LNCaP clone FGC (cell line): Measurements from ENCODE around the gene SLC35G4.
"Not testable (repeated sequence)": the region's sequence is repeated elsewhere in the genome, so short reads cannot be mapped to it uniquely, and the experiment has no call there.

Experiments
- DNase-seq: peaks from one replicate; pipeline ENCODE4 v3.0.0-alpha.2; 2011; ENCODE audit warnings: low read depth
- H3K4me3 ChIP-seq: 2 replicates; pipeline ENCODE4 v1.5.1; 2011; ENCODE audit warnings: mild to moderate bottlenecking, low read depth, low read length, control low read depth
- TF ChIP-seq, protein P1 (sequence below): IDR thresholded peaks from 2 replicates; pipeline ENCODE4 v1.5.1; 2012; ENCODE audit warnings: mild to moderate bottlenecking; ENCODE audit not compliant: control insufficient read depth, insufficient read depth; ENCODE audit errors: extremely low read depth

The SLC35G4 gene

DNA sequence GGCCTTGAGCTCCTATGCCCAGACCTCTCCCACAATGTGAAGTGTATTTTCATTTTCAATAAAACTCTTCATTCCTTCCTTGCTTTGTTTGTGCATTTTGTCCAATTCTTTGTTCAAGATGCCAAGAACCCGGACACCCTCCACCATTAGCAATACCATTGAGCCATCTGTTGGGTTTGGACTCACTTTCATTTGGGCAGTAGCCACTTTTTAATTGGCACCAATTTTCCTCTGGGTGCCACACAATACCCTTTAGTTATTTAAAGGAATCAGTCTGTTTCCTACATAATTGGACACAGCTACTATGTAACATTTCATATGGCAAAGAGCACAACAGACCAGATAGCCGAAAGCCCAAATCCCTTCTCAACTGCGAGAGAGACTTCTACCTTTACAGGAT is 22.5 kb upstream of the SLC35G4 start:
- TF ChIP-seq, protein P1, sequence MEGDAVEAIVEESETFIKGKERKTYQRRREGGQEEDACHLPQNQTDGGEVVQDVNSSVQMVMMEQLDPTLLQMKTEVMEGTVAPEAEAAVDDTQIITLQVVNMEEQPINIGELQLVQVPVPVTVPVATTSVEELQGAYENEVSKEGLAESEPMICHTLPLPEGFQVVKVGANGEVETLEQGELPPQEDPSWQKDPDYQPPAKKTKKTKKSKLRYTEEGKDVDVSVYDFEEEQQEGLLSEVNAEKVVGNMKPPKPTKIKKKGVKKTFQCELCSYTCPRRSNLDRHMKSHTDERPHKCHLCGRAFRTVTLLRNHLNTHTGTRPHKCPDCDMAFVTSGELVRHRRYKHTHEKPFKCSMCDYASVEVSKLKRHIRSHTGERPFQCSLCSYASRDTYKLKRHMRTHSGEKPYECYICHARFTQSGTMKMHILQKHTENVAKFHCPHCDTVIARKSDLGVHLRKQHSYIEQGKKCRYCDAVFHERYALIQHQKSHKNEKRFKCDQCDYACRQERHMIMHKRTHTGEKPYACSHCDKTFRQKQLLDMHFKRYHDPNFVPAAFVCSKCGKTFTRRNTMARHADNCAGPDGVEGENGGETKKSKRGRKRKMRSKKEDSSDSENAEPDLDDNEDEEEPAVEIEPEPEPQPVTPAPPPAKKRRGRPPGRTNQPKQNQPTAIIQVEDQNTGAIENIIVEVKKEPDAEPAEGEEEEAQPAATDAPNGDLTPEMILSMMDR, result no peak
- H3K4me3 ChIP-seq, result no peak overlapping the region
- DNase-seq, result no peak

DNA sequence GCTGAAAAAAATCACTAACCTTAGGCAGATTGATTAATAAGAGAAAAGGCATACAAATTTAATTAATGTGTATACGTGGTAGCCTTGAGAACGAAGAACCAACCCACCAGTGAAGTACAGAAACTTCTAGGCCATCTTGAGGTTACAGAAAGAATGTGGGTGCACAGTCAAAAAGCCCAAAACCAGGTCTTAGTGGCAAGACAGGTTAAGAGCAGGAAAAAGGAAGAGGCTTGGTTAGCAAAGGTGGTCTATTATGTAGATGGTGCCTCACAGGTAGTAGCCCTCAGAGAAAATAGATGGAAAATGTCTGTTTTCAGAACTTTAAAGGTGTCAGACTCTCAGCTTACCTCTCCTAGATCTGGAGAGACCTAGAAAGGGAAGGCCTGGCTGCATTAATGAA is 22.0 kb upstream of the SLC35G4 start:
- no peak for DNase-seq
- TF ChIP-seq, protein P1, result no peak
- H3K4me3 ChIP-seq, result no peak overlapping the region

DNA sequence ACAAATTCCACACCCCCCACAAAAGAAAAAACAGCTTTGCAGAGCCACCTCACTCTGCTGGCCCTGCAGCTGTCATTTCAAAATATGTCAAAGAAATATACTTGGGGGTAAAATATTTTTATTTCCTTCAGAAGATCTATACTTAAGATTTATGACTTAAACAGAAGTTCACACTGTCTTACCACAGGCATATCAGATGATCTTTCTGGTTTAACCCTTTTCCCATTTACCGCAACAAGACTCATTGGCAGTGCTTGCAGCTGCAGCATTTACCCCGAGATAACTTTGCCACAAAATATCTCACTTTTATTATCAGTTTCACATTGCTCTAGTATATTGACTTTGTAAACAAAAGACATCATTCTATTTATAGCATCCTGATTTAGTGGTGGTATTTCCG is 21.6 kb upstream of the SLC35G4 start:
- H3K4me3 ChIP-seq, result no peak overlapping the region
- peak; percentile 3 for DNase-seq
- TF ChIP-seq, protein P1, result no peak

DNA sequence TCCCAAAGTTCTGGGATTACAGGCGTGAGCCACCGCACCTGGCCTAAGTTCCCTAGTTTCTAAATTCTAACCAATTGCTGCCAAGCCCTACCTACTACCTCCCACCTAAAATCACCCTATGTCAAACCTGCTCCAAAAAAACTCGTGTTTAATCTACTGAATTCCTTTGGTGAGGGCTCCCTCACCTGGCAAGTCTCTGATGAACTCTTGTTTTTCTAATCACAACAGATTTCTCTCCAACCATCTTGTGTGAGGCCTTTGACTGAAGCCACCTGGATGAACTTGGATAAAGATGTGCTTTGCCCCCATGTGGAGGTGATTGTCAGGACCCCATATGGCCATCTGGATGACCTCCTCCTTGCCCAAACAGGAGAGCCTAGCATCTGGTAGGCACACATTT is 17.4 kb upstream of the SLC35G4 start:
- TF ChIP-seq, protein P1, result peak; percentile 21; the same call in 1 of the 2 replicates
- DNase-seq, result no peak
- no peak overlapping the region for H3K4me3 ChIP-seq

DNA sequence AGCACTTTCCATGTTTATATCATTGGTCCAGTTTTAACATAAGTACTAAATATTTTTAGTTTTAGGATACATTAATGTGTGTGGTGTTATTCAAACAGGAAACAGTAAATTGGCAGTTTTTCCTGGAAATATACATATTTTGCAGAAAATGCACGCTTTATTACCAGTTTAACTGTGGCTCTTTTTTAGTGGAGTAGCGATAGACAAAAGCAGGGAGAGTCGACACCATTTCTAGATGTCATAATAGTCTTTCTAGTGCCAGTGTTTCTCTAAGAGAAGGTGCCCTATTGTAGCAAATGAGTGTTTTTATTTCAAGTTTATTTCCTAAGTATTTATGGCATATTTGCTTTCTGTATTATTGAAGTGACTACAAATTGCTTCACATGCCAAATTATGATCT is 9.1 kb upstream of the SLC35G4 start:
- TF ChIP-seq, protein P1, result no peak

DNA sequence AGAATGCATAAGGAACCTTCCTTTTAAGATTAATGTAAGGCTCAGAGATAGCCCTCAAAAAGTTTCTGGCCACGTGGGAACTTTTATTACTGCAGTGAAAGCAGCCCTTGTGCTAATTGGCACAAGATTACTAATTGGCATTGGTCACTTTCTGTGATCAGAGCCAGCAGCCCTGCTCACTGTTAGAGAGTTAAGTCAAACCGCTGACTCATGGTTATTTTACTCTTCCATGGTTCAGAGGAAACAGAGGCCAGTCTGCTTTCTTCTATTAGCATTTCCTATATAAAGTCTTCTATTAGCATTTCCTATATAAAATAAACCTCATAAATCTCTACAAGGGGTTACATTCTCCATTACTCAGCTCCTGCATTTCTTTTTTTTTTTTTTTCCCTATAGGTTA is 1.5 kb upstream of the SLC35G4 start:
- no peak overlapping the region for H3K4me3 ChIP-seq
- no peak for DNase-seq
- TF ChIP-seq, protein P1, result no peak

More for the DNA sequence above, 9.1 kb upstream of the SLC35G4 start:
- H3K4me3 ChIP-seq, result no peak overlapping the region
- DNase-seq, result no peak

DNA sequence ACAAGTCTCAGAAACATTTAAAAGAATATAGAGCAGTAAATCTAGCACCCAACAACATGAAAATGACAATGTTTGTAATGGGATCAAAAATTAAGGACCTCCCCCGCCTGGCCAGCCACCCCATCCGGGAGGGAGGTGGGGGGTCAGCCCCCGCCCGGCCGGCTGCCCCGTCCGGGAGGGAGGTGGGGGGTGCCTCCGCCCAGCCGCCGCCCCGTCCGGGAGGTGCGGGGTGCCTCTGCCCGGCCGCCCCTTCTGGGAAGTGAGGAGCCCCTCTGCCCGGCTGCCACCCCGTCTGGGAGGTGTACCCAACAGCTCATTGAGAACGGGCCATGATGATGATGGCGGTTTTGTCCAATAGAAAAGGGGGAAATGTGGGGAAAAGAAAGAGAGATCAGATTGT is 778 bp upstream of the SLC35G4 start:
- H3K4me3 ChIP-seq, DNase-seq: not testable (repeated sequence)

DNA sequence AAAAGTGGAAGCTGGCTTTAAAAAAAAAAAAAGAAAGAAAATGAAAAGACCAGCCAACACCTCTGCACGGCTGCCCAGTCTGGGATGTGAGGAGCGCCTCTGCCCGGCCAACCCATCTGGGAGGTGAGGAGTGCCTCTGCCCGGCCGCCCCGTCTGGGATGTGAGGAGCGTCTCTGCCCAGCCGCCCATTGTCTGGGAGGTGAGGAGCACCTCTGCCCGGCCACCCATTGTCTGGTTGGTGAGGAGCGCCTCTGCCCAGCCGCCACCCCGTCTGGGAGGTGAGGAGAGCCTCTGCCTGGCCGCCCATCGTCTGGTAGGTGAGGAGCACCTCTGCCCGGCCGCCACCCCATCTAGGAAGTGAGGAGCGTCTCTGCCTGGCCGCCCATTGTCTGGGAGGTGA is 3.7 kb downstream of the SLC35G4 start:
- not testable (repeated sequence) for H3K4me3 ChIP-seq, DNase-seq

DNA sequence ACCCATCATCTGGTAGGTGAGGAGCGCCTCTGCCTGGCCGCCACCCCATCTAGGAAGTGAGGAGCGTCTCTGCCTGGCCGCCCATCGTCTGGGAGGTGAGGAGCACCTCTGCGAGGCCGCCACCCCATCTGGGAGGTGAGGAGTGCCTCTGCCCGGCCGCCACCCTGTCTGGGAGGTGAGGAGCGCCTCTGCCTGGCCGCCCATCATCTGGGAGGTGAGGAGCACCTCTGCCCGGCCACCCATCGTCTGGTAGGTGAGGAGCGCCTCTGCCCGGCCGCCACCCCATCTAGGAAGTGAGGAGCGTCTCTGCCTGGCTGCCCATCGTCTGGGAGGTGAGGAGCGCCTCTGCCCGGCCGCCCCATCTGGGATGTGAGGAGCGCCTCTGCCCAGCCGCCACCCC is 4.2 kb downstream of the SLC35G4 start:
- not testable (repeated sequence) for DNase-seq, H3K4me3 ChIP-seq

DNA sequence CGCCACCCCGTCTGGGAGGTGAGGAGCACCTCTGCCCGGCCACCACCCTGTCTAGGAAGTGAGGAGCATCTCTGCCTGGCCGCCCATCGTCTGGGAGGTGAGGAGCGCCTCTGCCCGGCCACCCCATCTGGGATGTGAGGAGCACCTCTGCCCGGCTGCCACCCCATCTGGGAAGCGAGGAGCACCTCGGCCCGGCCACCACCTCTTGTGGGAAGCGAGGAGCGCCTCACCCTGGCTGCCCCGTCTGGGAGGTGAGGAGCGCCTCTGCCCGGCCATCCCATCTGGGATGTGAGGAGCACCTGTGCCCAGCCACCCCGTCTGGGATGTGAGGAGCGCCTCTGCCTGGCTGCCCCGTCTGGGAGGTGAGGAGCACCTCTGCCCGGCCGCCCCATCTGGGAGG is 4.6 kb downstream of the SLC35G4 start:
- DNase-seq, H3K4me3 ChIP-seq: not testable (repeated sequence)

DNA sequence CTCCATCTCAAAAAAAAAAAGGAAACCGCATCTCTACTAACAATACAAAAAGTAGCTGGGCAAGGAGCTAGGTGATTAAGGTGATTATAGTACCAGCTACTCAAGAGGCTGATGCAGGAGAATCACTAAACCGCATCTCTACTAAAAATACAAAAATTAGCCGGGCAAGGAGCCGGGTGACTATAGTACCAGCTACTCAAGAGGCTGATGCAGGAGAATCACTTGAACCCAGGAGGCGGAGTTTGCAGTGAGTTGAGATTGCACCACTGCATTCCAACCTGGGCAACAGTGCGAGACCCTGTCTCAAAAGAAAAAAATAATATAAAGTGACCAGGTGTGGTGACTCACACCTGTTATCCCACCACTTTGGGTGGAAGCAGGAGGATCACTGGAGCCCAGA is 5.6 kb downstream of the SLC35G4 start:
- not testable (repeated sequence) for DNase-seq, H3K4me3 ChIP-seq

DNA sequence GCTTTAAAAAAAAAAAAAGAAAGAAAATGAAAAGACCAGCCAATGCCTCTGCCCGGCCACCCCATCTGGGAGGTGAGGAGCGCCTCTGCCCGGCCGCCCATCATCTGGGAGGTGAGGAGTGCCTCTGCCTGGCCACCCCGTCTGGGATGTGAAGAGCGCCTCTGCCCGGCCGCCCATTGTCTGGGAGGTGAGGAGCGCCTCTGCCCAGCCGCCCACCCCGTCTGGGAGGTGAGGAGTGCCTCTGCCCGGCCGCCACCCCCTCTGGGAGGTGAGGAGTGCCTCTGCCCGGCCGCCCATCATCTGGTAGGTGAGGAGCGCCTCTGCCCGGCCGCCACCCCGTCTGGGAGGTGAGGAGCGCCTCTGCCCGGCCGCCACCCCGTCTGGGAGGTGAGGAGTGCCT is 37.9 kb downstream of the SLC35G4 start:
- H3K4me3 ChIP-seq, DNase-seq: not testable (repeated sequence)

DNA sequence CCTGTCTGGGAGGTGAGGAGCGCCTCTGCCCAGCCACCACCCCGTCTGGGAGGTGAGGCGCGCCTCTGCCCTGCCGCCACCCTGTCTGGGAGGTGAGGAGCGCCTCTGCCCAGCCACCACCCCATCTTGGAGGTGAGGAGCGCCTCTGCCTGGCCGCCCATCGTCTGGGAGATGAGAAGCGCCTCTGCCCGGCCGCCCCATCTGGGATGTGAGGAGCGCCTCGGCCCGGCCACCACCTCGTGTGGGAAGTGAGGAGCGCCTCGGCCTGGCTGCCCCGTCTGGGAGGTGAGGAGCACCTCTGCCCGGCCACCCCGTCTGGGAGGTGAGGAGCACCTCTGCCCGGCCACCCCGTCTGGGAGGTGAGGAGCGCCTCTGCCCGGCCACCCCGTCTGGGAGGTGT is 38.4 kb downstream of the SLC35G4 start:
- not testable (repeated sequence) for H3K4me3 ChIP-seq

More for the DNA sequence above, 38.4 kb downstream of the SLC35G4 start:
- not testable (repeated sequence) for DNase-seq
